Right lobe of liver (tissue), 4 donors: Measurements from ENCODE around the gene PTPRN2.

Experiments used
- CTCF ChIP-seq, 4 donors: fragments of 200-600 bp in 3 of 4; fragments of 450-650 bp in 1 of 4; IDR thresholded peaks; one replicate each; pipeline versions ENCODE4 v1.5.1 to v1.8.0; 2016 to 2022; ENCODE audit warnings: antibody characterized with exemption in 4 of 4, mild to moderate bottlenecking in 2 of 4
- POLR2A ChIP-seq: fragments of 450-650 bp; IDR thresholded peaks from one replicate; pipeline ENCODE4 v1.6.1; 2017; ENCODE audit warnings: antibody characterized with exemption, mild to moderate bottlenecking
- donor health status: DM: no; HTN: no; CAD: no.
- donor health status: DM: no; HTN: no; CAD: no.
- donor health status: DM: no; HTN: yes; CAD: no.

DNA sequence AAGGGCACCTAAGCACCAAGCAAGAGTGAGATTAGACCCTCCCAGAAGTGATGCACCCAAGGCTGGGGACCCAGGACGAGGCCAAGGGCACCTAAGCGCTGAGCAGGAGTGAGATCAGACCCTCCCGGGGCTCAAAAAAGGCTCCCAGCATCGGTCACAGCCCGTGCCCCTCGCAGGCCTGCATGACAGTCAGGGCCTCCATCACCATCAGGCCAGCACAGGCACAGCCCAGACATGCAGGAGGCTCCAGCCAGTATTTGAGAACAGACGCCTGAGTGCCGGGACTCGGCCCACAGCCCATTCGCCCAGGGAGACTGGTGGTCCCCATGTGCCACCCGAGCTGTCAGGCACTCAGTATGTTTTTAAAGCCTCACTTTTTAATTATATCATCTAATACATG lies 595.9 kb downstream of the PTPRN2 start:
- no peak for TF ChIP-seq CTCF (IDR thresholded peaks at IDR 0.05)
- no peak for TF ChIP-seq POLR2A
